GM21381 (cell line): ENCODE measurements around the gene CHKB.

Source experiments
- ATAC-seq: cut with Tn5 transposase; IDR thresholded peaks from one replicate; pipeline ENCODE4 v1.9.1; 2021; ENCODE audit warnings: mild to moderate bottlenecking, moderate library complexity; ENCODE audit not compliant: unreplicated experiment

The CHKB gene

GRCh38 chr22:50600538-50600937 lies 17.9 kb upstream of the CHKB start, which contains the start of gene MAPK8IP2:
TSS of gene MAPK8IP2 (plus strand) at chr22:50600793. CDS start at chr22:50600819, 26 bp downstream.
- no peak for ATAC-seq

DNA sequence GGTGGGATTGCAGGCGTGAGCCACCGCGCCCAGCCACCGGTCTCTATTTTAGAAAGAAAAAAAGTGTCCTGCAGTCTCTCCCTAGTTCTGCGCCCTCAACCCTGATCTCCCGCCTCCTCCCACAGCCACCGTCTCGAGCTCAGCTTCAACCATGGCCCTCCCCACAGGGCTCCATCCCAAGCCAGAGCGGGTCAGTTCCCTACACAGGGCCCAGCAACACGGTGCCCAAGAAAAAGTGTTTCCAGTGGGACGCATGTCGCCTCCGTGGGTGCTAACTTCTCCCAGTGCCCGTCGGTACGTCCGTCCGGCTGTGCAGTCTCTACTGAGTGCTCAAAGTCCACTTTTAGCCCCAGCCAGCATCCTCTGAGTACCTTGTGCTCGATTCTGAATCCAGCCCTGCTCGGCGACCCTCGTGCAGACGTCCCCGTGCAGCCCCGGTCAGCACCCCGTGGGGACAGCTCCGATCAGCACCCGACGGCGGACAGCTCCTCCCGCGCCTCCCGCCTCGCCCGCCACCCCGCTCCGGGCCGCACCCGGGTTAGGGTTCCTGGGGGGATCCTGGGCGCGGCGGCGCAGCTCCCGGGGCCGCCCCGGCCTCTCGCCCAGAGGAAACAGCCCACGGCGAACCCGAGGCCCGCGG lies 17.3 kb upstream of the CHKB start:
- ATAC-seq: no peak

DNA sequence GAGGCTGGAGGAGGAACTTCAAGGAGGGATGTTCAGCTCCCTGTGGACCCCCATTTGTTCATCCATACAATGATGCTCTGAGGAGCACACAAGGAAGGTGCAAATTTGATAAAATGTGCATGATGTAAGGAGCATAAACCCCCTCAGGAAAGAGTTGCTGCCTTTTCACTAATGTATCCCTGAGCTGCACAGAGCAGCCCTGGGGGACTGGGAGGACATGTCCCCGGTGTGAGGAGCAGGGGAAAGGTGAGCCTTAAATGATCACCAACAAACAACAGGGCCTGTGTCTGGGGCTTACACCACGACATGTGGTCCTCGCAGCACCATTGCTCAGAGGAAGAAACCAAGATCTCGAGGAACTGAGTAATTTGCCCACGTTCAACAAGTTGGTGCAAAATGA lies 14.4 kb upstream of the CHKB start:
- no peak for ATAC-seq

- no peak for ATAC-seq
These were observed 12.5 kb upstream of the CHKB start for GRCh38 chr22:50595189-50595588.

DNA sequence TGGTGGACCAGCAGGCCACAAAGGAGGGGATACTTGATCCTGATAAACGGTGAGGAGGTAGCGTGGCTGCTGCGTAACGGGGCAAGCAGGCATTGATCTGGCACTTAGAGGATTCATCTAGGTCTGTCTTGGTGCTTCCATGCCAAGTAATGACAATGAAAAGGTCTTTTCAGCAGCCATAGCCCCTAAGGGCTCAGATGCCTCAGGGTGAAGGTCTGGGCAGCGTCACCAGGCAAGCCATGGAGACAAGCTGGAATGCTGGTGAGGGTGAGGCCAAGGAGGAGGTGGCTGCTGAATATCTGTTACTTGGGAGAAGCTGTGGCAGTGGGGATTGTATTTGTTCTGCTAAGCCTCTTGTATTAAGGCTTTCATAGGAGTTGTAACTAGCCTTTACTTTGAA lies 4.8 kb upstream of the CHKB start:
- ATAC-seq: no peak

DNA sequence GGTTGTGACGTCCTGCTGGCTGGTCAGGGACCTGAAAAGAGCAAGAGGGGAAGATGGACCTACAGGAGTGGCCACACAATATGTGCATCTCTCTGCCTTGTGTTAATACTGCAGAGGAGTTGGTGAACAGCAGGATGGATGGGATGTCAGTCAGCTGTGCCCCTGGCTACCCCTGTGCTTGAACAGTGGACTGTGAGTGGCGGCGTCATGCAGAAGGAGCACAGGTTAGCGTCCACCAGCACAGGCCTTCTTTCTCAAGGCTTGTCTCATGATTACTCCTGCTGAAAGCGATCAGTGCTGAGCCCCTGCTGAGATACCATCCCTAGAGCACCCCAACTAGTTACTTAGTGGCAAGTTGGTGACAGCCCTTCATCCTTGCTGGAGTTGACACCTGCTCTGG lies 3.8 kb upstream of the CHKB start:
- no peak for ATAC-seq

DNA sequence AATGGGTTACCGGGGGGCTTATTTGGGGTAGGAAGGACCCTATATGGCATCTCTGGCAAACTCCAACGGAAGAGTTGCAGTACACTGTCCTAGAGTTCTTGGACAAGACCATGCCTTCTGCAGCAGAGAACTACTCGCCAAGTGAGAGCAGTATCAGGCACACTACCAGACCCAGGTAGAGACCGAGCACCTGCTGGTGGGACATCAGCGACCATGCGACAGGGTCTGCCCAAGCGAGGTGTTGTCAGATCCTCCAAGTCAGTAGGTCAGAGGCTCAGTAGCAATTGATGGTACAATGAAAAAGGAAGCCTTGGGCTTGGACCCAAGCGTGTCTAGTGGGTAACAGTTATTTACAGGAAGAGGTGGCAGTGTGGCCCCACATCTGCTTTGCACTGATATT lies 3.1 kb upstream of the CHKB start:
- ATAC-seq: no peak

DNA sequence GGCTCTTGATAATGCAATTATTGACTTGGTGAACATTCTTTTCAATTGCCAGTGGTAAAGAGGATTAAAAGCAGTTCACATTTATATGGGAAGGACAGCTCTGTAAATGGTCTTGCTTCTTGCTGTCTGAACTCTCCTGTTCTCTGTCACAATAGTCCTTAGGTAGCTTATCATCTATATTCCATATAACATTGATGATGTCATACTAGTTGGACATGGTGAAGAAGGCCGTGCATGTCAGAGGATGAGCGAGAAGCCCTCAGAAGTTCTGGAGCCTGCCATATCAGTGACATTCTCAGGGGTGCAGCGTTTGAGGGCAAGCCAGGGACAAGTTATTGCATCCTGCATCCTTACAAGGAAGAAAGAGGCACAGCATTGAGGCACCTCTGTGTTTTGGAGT lies 2.6 kb upstream of the CHKB start:
- no peak for ATAC-seq

DNA sequence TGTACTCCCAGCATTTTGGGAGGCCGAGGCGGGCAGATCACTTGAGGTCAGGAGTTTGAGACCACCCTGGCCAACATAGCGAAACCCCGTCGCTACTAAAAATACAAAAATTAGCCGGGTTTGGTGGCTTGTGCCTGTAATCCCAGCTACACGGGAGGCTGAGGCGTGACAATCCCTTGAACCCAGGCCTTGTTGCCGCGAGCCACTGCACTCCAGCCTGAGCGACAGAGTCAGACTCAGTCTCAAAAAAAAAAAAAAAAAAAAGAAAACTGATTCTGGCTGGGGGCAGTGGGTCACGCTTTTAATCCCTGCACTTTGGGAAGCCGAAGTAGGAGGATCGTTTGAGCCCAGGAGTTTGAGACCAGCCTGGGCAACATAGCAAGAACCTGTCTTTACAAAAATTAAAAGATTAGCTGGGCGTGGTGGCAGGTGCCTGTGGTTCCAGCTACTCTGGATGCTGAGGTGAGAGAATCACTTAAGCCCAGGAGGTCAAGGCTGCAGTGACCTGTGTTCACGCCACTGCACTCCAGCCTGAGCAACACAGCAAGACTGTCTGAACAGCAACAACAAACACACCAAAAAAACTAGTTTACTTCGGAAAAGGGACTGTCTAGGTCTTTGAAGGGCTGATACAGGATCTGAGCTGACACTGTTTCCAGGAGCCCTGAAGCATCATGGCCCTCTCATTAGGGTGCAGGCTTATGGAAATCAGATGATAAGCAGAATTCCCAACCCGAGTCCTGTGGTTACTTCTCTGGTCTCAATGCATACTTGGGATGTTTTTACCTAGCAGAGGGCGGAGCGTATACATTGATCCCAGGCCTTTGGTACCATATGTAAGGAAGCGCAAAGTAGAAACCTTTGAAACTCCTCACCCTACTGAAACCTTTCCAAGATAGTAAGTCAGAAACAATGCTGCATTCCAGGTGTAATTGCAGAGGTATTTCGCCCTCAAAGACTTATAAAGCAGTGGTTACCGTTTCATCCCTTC lies 1.8 kb upstream of the CHKB start:
- no peak for ATAC-seq

DNA sequence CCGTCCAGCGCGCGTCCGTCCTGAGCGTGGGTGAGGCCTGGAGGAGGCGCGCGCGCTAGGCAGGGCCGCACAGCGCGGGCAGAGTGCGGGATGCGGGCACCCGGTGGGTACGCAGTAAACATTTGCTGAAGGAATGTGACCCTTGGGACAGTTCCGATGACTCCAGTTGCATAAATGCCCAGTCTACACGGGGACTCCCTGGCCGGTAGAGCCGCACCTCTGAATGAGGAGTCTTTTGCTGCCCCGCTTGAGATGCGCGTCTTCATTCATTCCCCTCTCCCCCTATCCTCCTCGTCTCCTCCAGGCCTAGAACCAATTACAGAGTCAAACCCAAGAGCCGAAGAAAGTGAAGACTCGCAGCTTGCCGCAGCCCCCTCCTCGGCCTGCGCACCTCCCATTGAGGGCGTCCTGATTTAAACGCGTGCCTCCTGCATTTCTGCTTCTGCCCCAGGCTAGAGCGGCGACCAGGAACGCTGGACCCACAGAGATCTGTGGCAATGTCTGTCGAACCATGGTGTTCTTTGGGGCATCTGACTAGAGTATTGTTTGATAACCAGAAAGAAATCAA lies 729 bp upstream of the CHKB start:
- peak; percentile 17 for ATAC-seq

DNA sequence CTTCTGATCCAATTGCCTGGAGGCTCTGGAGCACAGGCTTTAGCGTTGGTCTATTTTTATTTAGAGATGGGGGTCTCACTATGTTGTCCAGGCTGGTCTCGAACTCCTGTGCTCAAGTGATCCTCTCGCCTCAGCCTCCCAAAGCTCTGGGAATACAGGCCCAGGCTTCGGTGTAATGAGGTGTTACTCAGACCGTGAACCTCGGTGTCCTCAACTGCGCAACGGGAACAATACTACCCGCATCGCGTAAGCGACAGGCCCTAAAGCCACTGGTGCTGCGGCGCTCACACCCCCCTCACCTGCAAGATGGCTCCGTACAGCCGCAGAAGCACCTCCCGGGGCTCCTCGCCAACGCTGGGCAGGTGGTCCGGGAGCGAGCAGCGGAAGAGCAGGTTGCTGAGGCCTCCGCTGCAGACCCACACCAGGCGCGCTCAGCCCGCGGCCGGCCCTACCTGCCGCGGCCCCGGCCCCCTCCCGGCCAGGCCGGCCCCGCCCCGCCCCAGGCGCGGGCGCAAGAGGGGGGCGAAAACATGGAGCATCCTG lies 628 bp downstream of the CHKB start:
- peak; percentile 13 for ATAC-seq

DNA sequence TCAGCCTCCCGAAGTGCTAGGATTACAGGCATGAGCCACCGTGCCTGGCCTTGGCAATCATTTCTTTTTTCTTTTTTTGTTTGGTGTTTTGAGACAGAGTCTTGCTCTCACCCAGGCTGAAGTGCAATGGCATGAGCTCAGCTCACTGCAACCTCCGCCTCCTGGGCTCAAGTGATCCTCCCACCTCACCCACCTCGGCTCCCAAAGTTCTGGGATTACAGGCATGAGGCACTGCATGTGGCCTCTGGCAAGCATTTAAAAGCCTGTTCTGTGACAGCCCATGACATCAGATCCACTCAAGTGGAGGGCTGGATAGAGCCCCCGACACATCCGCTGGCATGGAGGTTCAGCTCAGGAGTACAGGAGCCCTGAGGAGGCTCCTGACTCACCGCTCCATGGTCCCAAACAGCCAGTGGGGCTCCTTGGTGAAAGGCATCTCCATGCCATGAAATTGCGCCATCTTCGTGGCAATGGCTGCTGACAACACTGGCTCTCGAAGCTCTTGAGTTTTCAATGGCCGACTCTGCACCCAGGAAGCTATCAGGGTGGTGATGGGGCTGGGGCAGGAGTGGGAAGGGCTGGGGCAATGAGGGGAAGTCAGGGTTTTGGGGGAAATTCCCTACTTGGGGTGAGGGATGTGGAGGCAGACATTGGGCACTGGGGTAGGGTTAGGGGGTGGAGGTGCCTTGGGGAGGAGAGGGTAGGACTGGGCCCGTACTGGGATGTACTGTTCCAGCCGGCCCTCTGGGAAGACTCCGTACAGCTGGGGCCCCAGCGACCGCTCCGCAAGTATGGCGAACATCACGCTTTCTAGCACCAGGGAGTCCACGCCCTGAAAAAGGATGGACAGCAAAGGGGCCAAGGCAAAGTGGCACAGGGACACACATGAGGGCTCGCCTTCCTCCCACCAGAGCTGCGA lies 1.4 kb downstream of the CHKB start:
- ATAC-seq: no peak

- ATAC-seq: no peak
These were observed 2.9 kb downstream of the CHKB start for GRCh38 chr22:50579752-50580151.

GRCh38 chr22:50578776-50579310 lies 3.8 kb downstream of the CHKB start:
- ATAC-seq: no peak

DNA sequence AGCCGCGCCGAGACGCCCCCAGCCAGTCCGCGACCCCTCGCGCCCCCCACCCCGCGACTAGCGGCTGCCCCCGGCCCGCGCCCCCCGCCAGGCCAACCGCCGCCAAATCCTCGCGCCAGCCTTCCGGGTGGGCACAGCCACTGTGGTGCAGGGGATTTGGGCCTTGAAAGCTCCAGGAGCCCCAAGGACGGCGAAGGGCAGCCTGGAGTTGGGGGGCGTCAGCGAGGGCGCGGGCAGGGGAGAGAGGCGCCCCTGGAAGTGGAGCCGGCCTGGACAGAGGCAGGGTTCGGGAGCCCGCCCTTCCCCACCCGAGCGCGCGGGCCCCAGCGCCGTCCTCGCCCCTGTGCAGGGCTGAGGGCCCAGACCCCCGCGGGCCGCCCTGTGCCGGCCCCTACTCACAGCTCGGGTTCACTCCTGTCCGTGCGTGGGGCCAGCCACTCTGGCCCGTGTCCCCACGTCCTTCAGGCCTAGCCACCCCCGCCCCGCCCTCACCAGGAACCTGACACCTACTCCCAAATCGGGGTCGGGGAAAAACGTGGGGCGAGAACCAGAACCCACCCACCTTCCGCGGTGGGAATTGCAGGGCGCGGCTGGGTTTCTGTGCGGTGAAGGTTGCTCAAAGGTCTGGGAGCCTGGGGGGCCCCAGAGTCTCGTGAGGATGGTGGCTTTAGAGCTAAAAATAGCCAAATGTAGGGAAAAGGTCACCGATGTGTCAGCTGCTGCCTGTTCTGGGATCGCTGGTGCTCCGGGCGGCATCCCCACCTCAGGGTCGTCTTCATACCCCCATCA lies 4.5 kb downstream of the CHKB start, which contains the start of gene CPT1B:
Gene CPT1B (minus strand): TSS at position 441 of the 789 bp plus-strand sequence. CDS start 512 bp downstream, outside the sequence.
- no peak for ATAC-seq

GRCh38 chr22:50577697-50577986 lies 5.0 kb downstream of the CHKB start:
- ATAC-seq: no peak

GRCh38 chr22:50576806-50577696 lies 5.6 kb downstream of the CHKB start:
- no peak for ATAC-seq

DNA sequence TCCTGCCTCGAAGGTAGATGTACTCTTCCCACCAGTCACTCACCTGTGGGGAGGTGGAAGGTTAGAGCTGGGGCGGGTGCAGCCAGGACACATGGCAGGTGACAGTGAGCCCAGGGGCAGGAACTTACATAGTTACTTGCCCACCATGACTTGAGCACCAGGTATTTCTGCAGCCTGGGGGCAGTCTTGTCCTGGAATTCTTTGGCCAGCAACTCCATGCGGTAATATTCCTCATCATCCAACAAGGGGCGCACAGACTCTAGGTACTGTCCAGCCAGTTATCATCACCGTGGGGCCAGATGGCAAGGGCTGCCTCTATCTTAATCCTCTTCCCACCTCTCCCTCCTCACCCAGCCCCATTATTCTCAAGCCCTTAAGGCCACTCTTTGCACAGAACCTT lies 6.6 kb downstream of the CHKB start:
- no peak for ATAC-seq
